ENCODE data around the gene SEH1L. TPM values are rescaled to one million over a fixed set of nuclear protein-coding genes. Genes with fewer than 3 reads are reported as not detected.

SEH1L gene
- total RNA-seq, 4 donors from 2014 or later: 9.4 to 29.1 (median 18.2) TPM

DNA sequence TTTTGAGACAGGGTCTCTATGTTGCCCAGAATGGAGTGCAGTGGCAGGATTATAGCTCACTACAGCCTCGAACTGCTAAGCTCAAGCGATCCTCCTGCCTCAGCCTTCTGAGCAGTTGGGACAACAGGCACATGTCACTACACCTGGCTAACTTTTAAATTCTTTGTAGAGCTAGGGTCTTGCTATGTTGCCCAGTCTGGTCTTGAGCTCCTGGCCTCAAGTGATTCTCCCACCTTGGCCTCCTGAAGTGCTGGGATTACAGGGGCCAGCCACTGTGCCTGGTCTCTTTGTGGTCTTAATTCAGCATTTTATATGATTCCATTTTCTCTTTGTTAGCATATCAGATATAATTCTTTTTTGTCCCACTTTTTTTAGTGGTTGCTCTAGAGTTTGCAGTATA, 77.4 kb downstream of the SEH1L start:
- TF ChIP-seq EP300 (IDR thresholded peaks at IDR 0.05; ENCODE audit: low read depth): no peak
- TF ChIP-seq POLR2A (IDR thresholded peaks at IDR 0.05): no peak
- TF ChIP-seq POLR2AphosphoS5 (IDR thresholded peaks at IDR 0.05): no peak
- TF ChIP-seq, protein P1, sequence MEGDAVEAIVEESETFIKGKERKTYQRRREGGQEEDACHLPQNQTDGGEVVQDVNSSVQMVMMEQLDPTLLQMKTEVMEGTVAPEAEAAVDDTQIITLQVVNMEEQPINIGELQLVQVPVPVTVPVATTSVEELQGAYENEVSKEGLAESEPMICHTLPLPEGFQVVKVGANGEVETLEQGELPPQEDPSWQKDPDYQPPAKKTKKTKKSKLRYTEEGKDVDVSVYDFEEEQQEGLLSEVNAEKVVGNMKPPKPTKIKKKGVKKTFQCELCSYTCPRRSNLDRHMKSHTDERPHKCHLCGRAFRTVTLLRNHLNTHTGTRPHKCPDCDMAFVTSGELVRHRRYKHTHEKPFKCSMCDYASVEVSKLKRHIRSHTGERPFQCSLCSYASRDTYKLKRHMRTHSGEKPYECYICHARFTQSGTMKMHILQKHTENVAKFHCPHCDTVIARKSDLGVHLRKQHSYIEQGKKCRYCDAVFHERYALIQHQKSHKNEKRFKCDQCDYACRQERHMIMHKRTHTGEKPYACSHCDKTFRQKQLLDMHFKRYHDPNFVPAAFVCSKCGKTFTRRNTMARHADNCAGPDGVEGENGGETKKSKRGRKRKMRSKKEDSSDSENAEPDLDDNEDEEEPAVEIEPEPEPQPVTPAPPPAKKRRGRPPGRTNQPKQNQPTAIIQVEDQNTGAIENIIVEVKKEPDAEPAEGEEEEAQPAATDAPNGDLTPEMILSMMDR (IDR thresholded peaks at IDR 0.05): no peak
- 100% methylated on average over 2 of the region's 2 CpGs; no CpG with 5 or more reads in 1 of the 2 donors for WGBS, 2 donors (ENCODE audit: low coverage in 1 of 2)
- in situ Hi-C loops (cut with MboI; ENCODE audit: low pct_ligation_motif_present in 1 of 4, low pct_unique_long_range_greater_than_20kb in 1 of 4, low sequenced_read_pairs in 3 of 4): loop anchor here in 1 of 4 donors (25.0 kb wide), 1 partner anchor 137 kb away; no protein-coding TSS in a partner anchor
- no peak overlapping the region for H3K4me3 ChIP-seq
- no peak overlapping the region for H3K27ac ChIP-seq
- no peaks in the 10 kb centered on the region for H3K27me3 ChIP-seq
- H3K9me3 ChIP-seq: peaks cover 4 to 8% of the 10 kb centered on the region in 2 donors
- H3K36me3 ChIP-seq: peaks cover 0 to 43% (median 20%) of the 10 kb centered on the region in 4 donors
- intact Hi-C loops (cut with DNase I; ENCODE audit: low total_unique reads): no loop called here
- DNase-seq: no peak
- H3K4me1 ChIP-seq: no peaks in the 10 kb centered on the region

DNA sequence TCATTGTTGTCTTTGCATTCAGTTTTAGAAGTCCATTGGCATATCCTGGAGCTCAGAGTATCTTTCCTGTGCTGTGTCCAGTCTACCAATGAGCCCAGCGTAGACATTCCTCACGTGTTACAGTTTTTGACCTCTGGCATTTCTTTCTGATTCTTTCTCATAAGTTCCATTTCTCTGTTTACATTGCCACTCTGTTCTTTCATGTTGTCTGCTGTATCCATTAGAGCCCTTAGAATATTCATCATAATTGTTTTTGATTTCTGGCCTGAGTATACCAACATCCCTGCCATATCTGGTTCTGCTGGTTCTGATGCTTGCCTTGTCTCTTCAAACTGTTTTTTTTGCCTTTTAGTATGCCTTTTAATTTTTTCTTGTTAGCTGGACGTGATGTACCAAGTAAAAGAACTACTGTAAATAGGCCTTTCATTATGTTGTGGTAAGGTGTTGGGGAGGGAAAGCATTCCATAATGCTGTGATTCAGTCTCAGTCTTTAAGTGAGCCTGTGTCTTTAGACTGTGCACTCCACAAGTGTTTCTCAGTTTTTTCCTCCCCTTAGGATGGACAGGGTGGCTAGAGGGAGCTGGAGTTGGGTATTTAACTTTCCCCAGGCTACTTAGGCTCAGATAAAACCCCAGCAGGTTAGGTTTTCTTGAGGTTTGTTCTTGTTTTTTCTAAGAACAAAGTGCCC, 78.9 kb downstream of the SEH1L start:
- WGBS, 2 donors (ENCODE audit: low coverage in 1 of 2): 84 to 91% methylated on average over 3 of the region's 3 CpGs
- Histone ChIP-seq H3K9me3 (peaks cover 4 to 8% of the 10 kb centered on the region in 2 donors), H3K27ac (no peak overlapping the region), H3K36me3 (peaks cover 0 to 54% (median 22%) of the 10 kb centered on the region in 4 donors), H3K4me1 (no peaks in the 10 kb centered on the region), H3K4me3 (no peak overlapping the region), H3K27me3 (no peaks in the 10 kb centered on the region)
- TF ChIP-seq EP300 (IDR thresholded peaks at IDR 0.05; ENCODE audit: low read depth): no peak
- TF ChIP-seq, protein P1 (IDR thresholded peaks at IDR 0.05): no peak
- DNase-seq: no peak
- in situ Hi-C loops (cut with MboI; ENCODE audit: low pct_ligation_motif_present in 1 of 4, low pct_unique_long_range_greater_than_20kb in 1 of 4, low sequenced_read_pairs in 3 of 4) (loop anchor here in 1 of 4 donors (25.0 kb wide), 1 partner anchor 136 kb away; no protein-coding TSS in a partner anchor), intact Hi-C loops (cut with DNase I; ENCODE audit: low total_unique reads) (no loop called here)

DNA sequence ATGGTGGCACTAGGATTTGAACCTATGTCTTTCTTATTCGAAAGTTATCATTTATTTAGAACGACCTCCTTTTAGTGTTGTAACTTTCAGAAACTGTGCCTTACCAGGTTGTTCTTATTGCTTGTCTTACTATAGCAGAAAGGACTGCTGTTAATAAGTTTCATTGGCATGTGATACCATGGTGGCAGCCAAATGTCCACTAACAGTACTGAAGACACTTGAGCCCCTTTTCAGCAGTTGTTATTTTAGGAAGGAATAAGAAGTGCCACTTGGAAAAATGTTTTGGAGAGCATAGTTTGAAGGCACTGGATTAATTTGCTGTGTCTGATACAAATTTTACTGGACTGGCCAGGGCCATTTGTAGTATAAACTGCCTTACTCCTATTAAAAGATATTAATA, 81.1 kb downstream of the SEH1L start:
- Histone ChIP-seq H3K36me3 (peaks cover 0 to 43% (median 16%) of the 10 kb centered on the region in 4 donors), H3K4me1 (no peaks in the 10 kb centered on the region), H3K27me3 (no peaks in the 10 kb centered on the region), H3K4me3 (no peak overlapping the region), H3K27ac (no peak overlapping the region), H3K9me3 (no peaks in the 10 kb centered on the region)
- in situ Hi-C loops (cut with MboI; ENCODE audit: low pct_ligation_motif_present in 1 of 4, low pct_unique_long_range_greater_than_20kb in 1 of 4, low sequenced_read_pairs in 3 of 4) (loop anchor here in 1 of 4 donors (25.0 kb wide), 1 partner anchor 133 kb away; no protein-coding TSS in a partner anchor), intact Hi-C loops (cut with DNase I; ENCODE audit: low total_unique reads) (no loop called here)
- DNase-seq: no peak
- TF ChIP-seq, protein P1 (IDR thresholded peaks at IDR 0.05): no peak
- no peak for TF ChIP-seq POLR2AphosphoS5 (IDR thresholded peaks at IDR 0.05)
- no peak for TF ChIP-seq EP300 (IDR thresholded peaks at IDR 0.05; ENCODE audit: low read depth)
- no peak for TF ChIP-seq POLR2A (IDR thresholded peaks at IDR 0.05)
- 96 to 98% methylated on average over 2 of the region's 2 CpGs for WGBS, 2 donors (ENCODE audit: low coverage in 1 of 2)

DNA sequence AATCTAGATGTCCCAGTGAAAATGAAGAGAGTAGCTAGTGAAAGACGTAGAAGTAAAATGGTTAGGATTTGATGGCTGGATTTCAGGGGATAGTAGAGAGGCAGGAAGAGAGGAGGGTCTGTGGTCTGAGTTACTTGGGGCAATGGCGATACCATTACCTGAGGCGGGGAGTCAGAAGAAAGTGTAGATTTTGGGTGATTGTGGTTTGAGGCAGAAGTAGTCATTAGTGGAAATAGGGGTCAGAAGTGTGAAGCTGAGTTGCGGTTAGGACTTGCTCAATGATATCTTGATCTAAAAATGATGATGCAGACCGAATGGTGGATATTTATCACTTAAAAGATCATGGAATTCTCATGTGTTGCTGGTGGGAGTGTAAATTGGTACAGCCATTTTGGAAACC, 84.4 kb downstream of the SEH1L start:
- intact Hi-C loops (cut with DNase I; ENCODE audit: low total_unique reads): no loop called here
- WGBS, 2 donors (ENCODE audit: low coverage in 1 of 2): 83 to 84% methylated on average over 5 of the region's 5 CpGs

More for the DNA sequence above, 84.4 kb downstream of the SEH1L start:
- no peak overlapping the region for H3K27ac ChIP-seq
- no peaks in the 10 kb centered on the region for H3K4me1 ChIP-seq
- H3K4me3 ChIP-seq: no peak overlapping the region
- H3K36me3 ChIP-seq: peaks cover 0 to 32% (median 10%) of the 10 kb centered on the region in 4 donors
- H3K27me3 ChIP-seq: no peaks in the 10 kb centered on the region
- TF ChIP-seq, protein P1 (IDR thresholded peaks at IDR 0.05): no peak
- no peak for TF ChIP-seq POLR2AphosphoS5 (IDR thresholded peaks at IDR 0.05)
- no peak for TF ChIP-seq POLR2A (IDR thresholded peaks at IDR 0.05)
- TF ChIP-seq EP300 (IDR thresholded peaks at IDR 0.05; ENCODE audit: low read depth): no peak
- no peak for DNase-seq
- no peaks in the 10 kb centered on the region for H3K9me3 ChIP-seq
- in situ Hi-C loops (cut with MboI; ENCODE audit: low pct_ligation_motif_present in 1 of 4, low pct_unique_long_range_greater_than_20kb in 1 of 4, low sequenced_read_pairs in 3 of 4): loop anchor here in 1 of 4 donors (10.0 to 25.0 kb wide), 2 partner anchors 63 to 130 kb away; no protein-coding TSS in a partner anchor

All from transverse colon (tissue), 4 donors.